ENCODE measurements around the gene SS18L1.

Gene SS18L1

GRCh38 chr20:62206388-62206775 is 62.8 kb downstream of the SS18L1 start:
- Histone ChIP-seq H3K27ac (ENCODE audit: low read depth, low read length) (no peak overlapping the region), H2AFZ (ENCODE audit: low read depth, low read length, severe bottlenecking) (no peak overlapping the region), H3K4me2 (ENCODE audit: low read depth, low read length, poor library complexity, severe bottlenecking) (no peak overlapping the region), H3K79me2 (ENCODE audit: insufficient read depth, low read length) (no peaks in the 10 kb centered on the region), H3K36me3 (ENCODE audit: low read length) (no peaks in the 10 kb centered on the region), H3K27me3 (ENCODE audit: low read length) (no peaks in the 10 kb centered on the region), H3K4me3 (ENCODE audit: insufficient read depth, low read length, poor library complexity, severe bottlenecking) (no peak overlapping the region), H4K20me1 (ENCODE audit: low read depth, low read length) (no peaks in the 10 kb centered on the region), H3F3A (ENCODE audit: insufficient read depth) (no peaks in the 10 kb centered on the region), H3K9me2 (replicated peaks; ENCODE audit: insufficient read depth, low read length) (no peaks in the 10 kb centered on the region), H3K9ac (ENCODE audit: low read length) (no peak overlapping the region), H3K9me3 (ENCODE audit: insufficient read depth, low read length) (no peaks in the 10 kb centered on the region)
- TF ChIP-seq EZH2phosphoT487 (conservative IDR thresholded peaks at IDR 0.05; ENCODE audit: low read length) (no peak), CTCF (IDR thresholded peaks at IDR 0.05; ENCODE audit: insufficient read depth, low read length, poor library complexity, severe bottlenecking) (no peak)

- H4K20me1 ChIP-seq (ENCODE audit: low read depth, low read length), result no peaks in the 10 kb centered on the region
- H3K9me3 ChIP-seq (ENCODE audit: insufficient read depth, low read length), result no peaks in the 10 kb centered on the region
- no peak for TF ChIP-seq CTCF (IDR thresholded peaks at IDR 0.05; ENCODE audit: insufficient read depth, low read length, poor library complexity, severe bottlenecking)
- TF ChIP-seq EZH2phosphoT487 (conservative IDR thresholded peaks at IDR 0.05; ENCODE audit: low read length), result no peak
- H3K79me2 ChIP-seq (ENCODE audit: insufficient read depth, low read length), result no peaks in the 10 kb centered on the region
- no peak overlapping the region for H2AFZ ChIP-seq (ENCODE audit: low read depth, low read length, severe bottlenecking)
- H3K9ac ChIP-seq (ENCODE audit: low read length), result no peak overlapping the region
- H3F3A ChIP-seq (ENCODE audit: insufficient read depth), result no peaks in the 10 kb centered on the region
- H3K4me2 ChIP-seq (ENCODE audit: low read depth, low read length, poor library complexity, severe bottlenecking), result no peak overlapping the region
- H3K36me3 ChIP-seq (ENCODE audit: low read length), result no peaks in the 10 kb centered on the region
- no peaks in the 10 kb centered on the region for H3K27me3 ChIP-seq (ENCODE audit: low read length)
- no peak overlapping the region for H3K27ac ChIP-seq (ENCODE audit: low read depth, low read length)
- no peaks in the 10 kb centered on the region for H3K9me2 ChIP-seq (replicated peaks; ENCODE audit: insufficient read depth, low read length)
- no peak overlapping the region for H3K4me3 ChIP-seq (ENCODE audit: insufficient read depth, low read length, poor library complexity, severe bottlenecking)
Observed at GRCh38 chr20:62208061-62208794, 64.7 kb downstream of the SS18L1 start.

GRCh38 chr20:62208795-62209755 is 65.5 kb downstream of the SS18L1 start:
- H4K20me1 ChIP-seq (ENCODE audit: low read depth, low read length), result no peaks in the 10 kb centered on the region
- H3K9me3 ChIP-seq (ENCODE audit: insufficient read depth, low read length), result no peaks in the 10 kb centered on the region
- H3K27me3 ChIP-seq (ENCODE audit: low read length), result no peaks in the 10 kb centered on the region
- no peaks in the 10 kb centered on the region for H3K79me2 ChIP-seq (ENCODE audit: insufficient read depth, low read length)
- TF ChIP-seq EZH2phosphoT487 (conservative IDR thresholded peaks at IDR 0.05; ENCODE audit: low read length) (no peak), CTCF (IDR thresholded peaks at IDR 0.05; ENCODE audit: insufficient read depth, low read length, poor library complexity, severe bottlenecking) (no peak)
- H3K4me2 ChIP-seq (ENCODE audit: low read depth, low read length, poor library complexity, severe bottlenecking), result no peak overlapping the region
- H3K9ac ChIP-seq (ENCODE audit: low read length), result no peak overlapping the region
- H3K9me2 ChIP-seq (replicated peaks; ENCODE audit: insufficient read depth, low read length), result no peaks in the 10 kb centered on the region
- H3K4me3 ChIP-seq (ENCODE audit: insufficient read depth, low read length, poor library complexity, severe bottlenecking), result no peak overlapping the region
- no peak overlapping the region for H2AFZ ChIP-seq (ENCODE audit: low read depth, low read length, severe bottlenecking)
- H3K27ac ChIP-seq (ENCODE audit: low read depth, low read length), result no peak overlapping the region
- H3K36me3 ChIP-seq (ENCODE audit: low read length), result no peaks in the 10 kb centered on the region
- no peaks in the 10 kb centered on the region for H3F3A ChIP-seq (ENCODE audit: insufficient read depth)

Measured in SU-DHL-6 (cell line).